GM19397 (cell line): Measurements from ENCODE around the gene STX5.
A peak's percentile ranks its signal among the peaks of the same experiment; 100 is the strongest.
"Not testable (repeated sequence)": the region's sequence is repeated elsewhere in the genome, so short reads cannot be mapped to it uniquely, and the experiment has no call there.

Source experiments
- ATAC-seq: cut with Tn5 transposase; IDR thresholded peaks from one replicate; pipeline ENCODE4 v1.9.1; 2021; ENCODE audit warnings: mild to moderate bottlenecking, moderate library complexity; ENCODE audit not compliant: unreplicated experiment

The STX5 gene

GRCh38 chr11:62788991-62789390 is 42.9 kb downstream of the STX5 start:
- ATAC-seq = no peak

GRCh38 chr11:62787005-62787759 is 44.7 kb downstream of the STX5 start, which contains the start of gene TMEM179B:
Gene TMEM179B (plus strand): TSS chr11:62787402. CDS start chr11:62787432, 30 bp downstream.
- peak; percentile 68 for ATAC-seq

- ATAC-seq = peak; percentile 70
Measured at GRCh38 chr11:62786318-62787004, 45.4 kb downstream of the STX5 start.

GRCh38 chr11:62782753-62783152 is 49.1 kb downstream of the STX5 start:
- ATAC-seq = no peak

DNA sequence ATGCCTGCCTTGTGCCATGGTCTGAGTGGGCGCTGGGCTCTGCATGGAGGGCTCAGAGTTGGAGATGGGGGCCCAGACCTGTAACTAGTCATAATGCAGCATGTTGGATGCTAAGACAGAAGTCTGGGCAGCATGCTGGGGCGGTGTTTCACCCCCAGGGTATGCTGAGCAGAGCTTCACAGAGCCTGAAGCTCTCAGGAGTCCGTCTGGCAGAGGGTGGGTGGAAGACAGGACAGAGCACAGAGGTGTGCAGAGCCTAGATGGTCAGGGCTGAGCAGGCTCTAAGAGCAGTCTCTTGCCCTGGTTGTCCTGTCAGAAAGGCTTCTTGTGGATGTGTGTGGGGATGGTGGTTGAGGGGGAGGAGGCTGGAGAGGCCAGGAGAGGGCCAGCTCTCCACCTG is 53.4 kb downstream of the STX5 start:
- ATAC-seq = no peak

DNA sequence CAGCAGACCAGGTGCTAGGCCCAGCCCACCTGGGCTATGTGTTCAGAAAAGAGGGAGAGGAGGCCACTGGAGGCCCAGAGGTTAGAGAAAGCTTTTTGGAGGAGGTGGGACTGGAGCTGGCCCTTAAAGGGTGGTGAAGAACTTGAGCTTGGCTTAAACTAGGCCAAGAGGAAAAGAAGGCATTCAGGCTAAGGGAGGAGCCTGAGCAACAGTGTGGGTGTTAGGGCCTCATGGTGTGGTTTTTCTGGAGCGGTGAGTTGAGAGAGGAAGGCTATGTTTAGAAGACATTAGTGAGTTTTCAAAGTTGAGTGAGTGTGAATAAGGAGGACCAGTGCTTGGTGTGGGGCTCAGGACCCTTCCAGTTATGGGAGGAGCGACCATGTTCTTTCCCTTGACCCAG is 54.5 kb downstream of the STX5 start:
- ATAC-seq = no peak

DNA sequence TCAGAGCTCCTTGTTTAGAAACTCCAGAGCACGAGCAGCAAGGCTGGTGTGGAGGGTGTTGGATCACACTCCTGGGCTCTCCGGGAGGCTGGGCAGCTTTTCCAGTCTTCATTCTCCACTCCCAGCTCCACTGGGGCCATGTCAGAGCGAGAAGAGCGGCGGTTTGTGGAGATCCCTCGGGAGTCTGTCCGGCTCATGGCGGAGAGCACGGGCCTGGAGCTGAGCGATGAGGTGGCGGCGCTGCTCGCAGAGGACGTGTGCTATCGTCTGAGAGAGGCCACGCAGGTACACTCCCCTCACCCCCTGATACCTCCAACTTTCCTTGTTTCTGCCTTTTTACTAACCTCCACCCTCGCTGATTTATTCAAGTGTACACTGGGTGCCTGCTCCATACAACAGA is 56.2 kb downstream of the STX5 start:
- no peak for ATAC-seq

GRCh38 chr11:62774407-62774806 is 57.4 kb downstream of the STX5 start:
- no peak for ATAC-seq

GRCh38 chr11:62771144-62772021 is 60.5 kb downstream of the STX5 start, which contains the start of gene TAF6L:
Gene TAF6L (plus strand): TSS chr11:62771396. CDS start chr11:62775784, 4,388 bp downstream.
- peak; percentile 88 for ATAC-seq

DNA sequence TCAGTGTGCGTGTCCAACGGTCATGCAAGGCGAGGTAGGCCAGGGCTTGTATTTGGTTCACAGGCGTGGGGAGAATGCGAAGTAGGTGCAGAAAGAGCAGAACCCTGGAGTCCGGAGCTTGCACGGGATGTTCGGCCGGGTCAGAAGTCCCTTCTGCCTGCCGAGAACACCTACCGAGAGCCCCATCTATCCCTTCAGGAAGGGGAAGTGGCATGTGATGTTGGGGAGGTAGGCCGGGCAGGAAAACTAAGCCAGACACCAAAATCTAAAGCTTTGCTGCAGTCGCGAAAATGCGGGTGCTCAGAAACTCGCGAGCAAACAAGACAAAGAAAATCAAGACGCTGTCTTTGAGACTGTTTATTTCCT is 61.1 kb downstream of the STX5 start:
- ATAC-seq = no peak

DNA sequence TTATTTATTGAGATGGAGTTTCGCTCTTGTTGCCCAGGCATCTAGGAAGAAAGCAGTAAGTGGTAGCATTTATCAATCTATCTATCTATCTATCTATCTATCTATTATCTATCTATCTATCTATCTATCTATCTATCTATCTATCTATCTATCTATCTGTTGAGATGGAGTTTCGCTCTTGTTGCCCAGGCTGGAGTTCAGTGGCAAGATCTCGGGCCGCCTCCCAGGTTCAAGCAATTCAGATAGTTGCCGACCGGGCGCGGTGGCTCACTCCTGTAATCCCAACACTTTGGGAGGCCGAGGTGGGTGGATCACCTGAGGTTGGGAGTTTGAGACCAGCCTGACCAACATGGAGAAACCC is 71.0 kb downstream of the STX5 start:
- not testable (repeated sequence) for ATAC-seq

GRCh38 chr11:62757846-62758788 is 73.7 kb downstream of the STX5 start:
- no peak for ATAC-seq
